Measurements from ENCODE around the gene PRR23E.

The PRR23E gene

DNA sequence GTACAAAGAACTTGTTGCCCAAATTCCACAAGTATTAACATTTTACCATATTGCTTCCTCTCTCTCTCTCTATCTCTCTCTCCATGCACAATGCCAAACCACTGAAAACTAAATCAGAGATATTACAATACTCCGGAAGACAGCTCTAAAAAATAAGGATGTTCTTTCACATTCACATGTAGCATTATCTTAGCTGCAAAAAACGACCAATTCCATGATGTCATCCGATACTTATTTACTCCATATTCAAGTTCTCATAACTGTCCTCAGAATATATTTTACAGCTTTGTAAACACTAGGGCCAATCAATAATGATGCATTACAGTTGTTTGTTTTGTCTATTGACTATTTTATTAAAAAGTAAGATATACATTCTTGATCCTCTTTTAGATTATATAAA, 7.7 kb upstream of the PRR23E start:
- no peak for DNase-seq (ENCODE audit: low spot score)

DNA sequence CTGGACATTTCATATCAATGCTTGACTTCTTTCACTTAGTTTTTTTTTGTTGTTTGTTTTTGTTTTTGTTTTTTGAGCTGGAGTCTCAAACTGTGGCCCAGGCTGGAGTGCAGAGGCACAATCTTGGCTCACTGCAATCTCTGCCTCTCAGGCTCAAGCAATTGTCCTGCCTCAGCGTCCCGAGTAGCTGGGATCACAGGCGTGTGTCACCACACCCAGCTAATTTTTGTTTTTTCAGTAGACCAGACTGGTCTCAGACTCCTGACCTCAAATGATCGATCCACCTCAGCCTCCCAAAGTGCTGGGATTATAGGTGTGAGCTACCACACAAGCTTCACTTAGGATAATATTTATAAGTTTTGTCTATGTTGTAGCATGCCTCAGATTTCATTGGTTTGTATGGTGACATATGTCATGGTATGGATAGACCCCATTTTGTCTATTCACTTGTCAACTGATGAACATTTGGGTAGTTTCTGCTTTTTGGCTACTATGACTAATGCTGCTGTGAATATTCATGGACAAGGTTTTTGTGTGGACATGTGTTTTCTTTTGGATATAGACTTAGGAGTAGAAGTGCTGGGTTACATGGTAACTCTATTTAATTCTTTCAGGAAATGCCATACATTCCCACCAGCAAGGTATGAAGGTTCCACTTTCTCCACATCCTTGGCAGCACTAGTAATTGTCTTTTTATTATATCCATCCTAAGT, 6.8 kb upstream of the PRR23E start:
- no peak for DNase-seq (ENCODE audit: low spot score)

DNA sequence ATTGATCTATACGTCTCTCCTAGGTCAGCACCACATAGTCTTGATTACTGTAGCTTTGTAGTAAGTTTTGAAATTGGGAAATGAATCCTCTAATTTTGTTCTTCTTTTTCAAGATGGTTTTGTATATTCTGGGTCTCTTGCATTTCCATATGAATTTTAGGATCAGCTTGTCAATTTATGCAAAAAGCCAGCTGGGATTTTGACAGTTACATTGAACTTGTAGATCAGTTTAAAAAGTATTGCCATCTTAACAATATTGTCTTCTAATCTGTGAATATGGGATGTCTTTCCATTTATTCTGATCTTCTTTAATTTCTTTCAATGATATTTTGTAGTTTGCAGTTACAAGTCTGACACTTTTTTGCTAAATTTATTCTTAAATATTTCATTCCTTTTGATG, 5.6 kb upstream of the PRR23E start:
- DNase-seq (ENCODE audit: low spot score), result no peak

DNA sequence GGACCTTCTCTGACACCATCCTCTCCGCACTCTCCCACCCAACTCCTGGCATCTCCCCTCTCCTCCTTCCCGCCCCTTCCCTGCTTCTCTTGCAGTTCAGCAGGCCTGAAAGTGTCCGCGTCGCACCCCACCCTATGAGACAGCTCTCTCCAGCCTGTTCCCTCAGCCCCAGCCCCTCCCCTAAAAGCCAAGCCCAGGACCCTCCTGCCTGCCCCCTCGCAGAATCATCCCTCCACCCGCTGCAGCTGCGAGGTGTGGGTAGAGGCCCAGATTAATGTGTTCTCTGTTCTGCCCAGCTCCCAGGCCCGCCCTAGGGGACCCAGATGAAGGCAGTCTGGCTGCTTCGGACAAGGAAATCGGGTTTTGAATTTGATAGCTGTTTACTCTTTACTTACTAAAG, 410 bp downstream of the PRR23E start:
- DNase-seq (ENCODE audit: low spot score), result no peak

DNA sequence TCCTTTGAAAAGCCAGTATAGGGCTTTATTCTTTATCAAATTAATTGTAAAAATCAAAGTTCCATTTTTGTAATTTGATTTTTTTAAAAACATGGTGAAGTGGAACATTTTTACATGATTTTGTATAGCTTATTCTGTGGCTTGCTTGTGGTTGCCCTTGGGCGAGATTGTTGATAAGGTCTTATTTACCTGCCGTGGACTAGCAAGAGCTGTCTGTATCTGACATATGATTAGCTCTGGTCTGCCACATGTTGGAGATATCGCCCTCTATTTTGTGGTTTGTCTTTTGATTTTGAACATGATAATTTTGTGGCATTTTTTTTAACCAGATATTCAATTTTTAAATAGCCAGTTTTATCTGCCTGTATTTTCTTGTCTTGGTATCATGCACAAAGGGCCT, 844 bp downstream of the PRR23E start:
- no peak for DNase-seq (ENCODE audit: low spot score)

DNA sequence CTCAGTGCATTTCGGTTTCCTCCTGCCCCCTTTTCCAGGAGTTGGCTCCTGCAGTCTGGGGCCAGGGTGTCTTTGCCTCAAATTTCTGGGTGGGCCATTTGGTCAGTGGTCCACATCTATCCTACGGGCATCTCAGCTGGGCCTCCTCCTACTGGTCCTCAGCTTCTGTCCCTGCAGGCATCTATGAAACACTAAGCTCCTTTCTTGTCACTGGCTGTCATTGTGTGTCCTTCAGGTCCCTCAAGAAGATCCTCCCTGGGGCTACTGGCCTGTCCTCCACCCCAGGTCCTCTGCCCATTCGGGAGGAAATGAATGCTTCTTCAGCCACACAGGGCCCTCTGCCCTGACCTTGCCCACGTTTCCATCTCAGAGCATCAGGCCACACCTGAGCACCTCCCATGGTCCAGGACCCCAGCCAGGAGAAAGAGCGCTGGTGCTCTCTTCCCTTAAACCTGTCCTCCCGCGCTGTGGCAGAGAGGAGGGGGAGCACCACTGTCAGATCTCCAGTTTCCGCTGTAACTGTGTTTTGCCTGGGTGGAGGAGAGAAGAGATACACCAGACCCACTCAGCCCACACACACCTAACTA, 1.8 kb downstream of the PRR23E start:
- DNase-seq (ENCODE audit: low spot score), result no peak

DNA sequence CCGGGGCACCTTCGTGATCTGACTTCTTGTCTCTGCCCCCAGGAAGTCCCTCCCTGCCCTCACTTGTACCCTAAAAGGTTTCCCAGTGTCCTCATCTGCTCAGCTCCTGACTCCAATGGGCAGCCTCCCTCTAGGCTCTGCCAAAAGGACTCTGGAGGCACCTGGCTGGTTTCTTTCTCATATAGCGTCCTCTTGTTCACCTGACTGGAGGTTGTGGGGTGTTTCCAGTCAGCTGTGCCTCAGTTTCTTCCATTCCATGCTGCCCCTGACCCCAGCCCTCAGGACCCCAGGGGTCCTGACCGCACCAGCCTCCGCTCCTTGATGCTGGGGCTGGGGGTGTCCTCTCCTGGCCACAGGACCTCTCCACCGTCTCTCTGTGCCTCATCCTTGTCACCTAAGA, 2.5 kb downstream of the PRR23E start:
- no peak for DNase-seq (ENCODE audit: low spot score)

DNA sequence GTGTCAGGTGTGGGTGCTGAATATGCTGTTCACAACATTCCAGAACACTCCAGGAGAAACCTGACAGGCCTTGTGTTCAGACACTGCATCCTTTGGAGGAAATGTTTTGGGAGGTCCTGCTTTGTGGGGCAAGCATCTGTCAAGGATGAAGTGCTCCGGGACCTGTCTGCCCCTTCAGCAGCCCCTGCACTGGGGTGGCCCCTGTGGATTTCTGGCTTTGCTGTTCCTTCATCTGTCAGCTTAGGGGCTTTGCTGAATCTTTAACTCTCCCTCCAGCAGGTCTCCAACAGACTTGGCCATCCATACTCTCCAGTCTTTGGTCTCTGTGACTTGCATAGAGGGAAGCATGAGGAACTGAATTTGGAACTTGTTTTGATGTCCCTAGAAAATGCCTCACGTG, 3.1 kb downstream of the PRR23E start:
- no peak for DNase-seq (ENCODE audit: low spot score)

DNA sequence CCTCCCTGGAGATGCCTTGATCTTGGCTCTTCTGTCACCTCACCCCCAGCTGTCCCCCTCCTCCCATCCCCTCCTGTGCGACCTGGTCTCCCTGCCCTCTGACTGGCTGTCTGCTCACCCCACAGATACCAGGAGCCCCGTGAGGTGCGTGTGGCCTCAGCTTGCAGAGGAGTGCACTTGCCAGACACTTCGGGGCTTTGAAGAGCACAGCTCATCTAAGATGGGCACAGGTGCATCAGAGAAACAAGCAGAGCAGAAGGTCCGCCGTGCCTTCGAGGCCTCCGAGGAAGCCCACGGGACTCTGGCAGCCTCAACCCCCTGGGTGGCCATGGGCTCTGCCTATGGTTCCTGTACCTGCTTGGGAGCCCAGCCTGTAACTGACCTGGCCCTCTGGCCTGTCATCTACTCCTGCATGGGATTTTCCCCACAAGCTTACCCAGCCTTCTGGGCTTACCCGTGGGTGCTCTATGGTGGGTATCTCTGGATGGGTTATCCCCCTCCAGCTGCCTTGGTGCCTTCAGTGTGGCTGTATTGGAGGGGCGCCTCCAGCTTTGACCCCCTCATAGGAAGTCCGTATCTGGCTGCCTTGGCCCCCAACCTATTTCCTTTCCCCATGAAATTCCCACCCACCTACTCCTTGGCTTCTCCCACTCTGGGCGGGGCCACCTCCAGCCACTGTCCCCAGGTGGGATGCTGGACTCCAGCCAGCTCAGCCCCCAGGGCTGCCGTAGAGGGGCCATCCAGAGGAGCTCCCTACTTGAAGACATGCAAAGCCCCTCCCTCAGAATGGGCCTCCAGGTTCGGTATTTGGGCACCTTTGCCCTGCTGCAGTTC, 3.8 kb downstream of the PRR23E start:
- no peak for DNase-seq (ENCODE audit: low spot score)

DNA sequence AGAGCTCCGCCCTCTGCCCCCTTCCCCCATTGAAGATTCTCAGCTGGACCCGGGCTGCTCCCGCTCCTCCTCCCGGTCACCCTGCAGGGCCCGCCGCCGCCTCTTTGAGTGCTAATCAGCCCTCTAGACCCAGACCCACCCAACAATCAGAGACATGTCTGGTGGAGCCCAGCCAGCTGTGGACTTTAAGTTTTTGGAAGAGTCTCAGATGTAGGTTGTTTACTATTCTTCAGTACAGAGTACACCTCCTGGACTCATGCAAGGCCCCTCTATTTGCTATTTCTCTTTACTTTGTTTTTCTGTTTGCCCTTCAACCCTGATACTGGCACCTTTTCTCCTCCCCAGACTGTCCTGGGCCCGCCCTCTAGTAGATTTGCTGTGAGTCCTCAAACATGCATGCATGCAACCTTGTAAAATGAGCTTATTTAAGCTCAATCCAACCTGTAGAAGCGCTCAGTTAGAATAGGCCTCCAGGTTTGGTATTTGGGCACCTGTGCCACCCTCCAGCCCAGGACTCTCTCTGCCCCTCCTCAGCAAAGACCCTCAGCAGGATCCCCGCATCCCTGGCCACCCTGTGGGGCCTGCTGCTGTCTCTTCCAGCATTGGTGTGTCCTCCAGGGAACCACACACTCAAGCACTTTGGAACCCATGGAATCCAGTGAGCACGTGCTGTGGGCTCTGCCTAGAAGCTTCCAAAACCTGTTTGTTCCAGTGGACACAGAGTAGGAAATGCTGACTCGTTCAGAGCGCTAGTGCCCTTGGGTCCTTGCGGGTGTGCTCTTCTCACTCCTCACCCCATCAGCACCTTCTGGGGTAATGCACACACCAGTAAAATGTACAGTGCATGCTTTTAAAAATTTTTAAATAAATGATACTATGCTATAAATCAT, 4.6 kb downstream of the PRR23E start:
- DNase-seq (ENCODE audit: low spot score), result no peak

DNA sequence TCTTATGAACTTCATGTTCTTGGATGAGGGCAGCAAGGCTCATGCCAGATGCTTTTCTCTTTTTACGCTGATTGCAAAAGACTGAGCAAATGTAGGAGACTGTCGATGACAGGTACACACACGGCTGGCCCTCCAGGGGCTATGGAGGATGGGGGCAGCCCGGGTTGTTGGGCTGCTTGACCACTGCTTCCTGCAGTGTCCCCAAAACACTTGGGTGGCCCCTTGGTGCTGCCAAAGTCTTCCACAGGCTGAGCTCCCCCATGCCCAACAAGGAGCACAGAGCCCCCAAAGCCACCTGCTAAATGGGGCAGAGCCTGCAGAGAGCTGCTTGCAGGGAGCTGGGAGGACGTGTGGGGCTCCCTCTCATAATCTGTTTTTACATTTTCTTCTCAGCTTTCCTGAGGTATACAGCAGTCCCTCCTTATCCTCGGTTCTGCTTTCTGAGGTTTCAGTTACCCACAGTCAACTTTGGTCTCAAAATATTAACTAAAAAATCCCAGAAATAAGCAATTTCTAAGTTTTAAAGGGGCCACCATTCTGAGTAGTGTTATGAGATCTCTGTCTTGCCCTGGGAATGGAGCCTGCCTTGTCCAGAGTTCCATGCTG, 7.3 kb downstream of the PRR23E start:
- no peak for DNase-seq (ENCODE audit: low spot score)

DNA sequence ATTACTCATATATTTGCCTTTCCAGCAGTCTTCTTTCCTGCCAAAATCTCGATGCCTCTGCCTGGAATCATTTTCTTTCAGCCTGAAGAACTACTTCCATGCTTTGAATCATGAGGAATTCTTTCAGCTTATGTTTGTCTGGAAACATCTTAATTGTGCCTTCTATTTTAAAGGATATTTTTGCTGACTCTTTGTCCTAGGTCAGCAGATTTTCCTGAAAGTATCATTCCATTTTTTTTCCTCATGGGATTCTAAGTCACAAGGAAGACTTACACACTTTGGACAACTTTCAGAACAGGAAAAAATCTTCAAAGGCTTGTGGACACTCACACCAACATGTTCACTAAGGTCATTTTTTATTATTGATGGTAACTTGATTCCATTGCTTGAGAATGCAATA, 10.1 kb downstream of the PRR23E start:
- DNase-seq (ENCODE audit: low spot score), result no peak

DNA sequence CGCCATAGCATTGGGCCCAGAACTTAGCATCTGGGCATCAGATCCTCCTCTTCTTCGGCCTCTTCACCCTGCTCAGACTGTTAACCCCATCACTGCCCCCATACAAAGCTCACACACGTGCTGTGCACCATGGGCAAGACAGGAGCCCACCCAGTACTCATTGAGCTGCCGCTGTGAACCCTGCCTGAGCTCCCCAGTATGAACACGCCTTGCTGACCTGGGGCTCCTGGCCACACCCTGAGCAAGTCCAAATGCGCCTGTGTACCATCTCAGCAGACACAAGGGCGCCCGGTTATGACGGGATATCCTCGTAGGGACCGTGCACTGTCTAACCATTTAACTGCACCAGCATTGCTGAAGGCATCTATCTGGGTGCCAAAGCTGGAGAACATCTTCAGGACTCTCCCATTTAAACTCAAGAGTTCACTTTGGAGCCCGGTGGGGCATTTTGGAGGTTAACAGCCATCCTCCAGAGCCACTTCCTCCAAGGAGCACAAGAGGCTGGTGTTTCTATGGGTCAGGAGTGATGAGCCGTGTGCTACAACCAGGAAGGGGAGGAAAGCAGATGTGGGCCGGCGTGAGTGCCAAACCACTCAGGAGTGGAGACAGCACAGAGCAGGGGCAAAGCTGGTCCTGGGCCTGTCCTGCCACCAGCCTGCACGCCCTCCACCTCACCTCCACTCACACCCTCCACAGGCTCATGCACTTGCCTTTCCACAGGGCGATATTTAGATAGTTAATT, 12.1 kb downstream of the PRR23E start:
- no peak for DNase-seq (ENCODE audit: low spot score)

DNA sequence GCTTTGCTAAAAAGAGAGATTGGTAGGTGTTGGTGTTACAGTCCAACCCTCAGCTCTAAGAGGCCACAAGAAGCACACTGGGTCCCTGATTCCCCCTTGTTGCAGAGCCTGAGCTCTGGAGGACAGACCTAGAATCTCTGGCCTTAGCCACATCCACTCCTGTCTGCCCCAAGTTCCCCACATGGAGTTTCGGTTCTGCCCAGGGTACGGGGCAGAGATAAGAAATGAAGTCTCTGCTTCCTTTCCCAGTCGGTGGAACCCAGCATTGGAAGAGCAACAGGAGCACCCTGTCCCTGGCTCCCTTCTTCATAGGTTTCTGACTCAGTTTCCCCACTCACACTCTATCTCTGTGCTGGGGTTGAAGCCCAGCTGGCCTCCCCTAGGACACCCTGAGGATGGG, 13.2 kb downstream of the PRR23E start:
- DNase-seq (ENCODE audit: low spot score), result no peak

DNA sequence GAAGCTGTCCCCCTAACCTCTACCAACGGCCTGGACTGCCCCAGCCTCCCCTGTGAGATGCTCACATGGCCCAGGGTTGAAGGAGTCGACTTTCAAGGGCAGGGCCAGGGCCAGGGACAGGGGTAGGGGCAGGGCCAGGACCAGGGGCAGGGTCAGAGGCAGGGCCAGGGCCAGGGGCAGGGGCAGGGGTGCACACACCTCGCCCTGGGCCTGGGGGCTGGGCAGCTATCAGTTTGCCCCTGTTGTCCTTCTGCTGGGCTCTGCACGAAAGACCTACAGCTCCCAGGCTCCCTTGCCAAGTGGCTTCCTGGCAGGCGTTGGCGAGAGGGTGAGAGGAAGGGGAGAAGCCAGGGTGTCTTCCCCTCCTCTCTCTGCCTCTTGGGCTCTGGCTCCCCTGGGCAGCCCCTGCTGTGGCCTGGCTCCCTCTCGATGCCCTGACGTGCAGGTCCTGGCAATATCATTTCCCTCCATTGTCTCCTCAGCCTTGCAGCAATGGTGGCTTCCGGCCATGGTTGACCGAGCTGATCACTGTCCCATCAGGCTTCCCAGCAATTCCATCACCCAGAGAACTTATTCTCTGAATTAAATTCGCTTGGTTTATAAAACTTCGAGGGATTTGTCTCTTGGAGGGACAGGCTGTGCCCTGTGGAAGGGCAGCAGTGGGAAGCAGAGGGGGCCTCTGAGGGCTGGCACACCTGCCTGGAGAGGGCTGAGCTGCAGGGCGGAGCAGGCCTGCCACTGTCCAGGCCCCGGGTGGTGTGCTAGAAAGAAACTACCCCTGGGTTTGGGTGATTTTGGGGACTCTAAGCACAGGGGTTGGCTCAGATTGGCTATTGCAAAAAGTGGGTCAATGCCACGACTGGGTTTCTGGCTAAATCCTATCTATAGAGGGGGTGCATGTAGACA, 13.9 kb downstream of the PRR23E start:
- DNase-seq (ENCODE audit: low spot score), result no peak

DNA sequence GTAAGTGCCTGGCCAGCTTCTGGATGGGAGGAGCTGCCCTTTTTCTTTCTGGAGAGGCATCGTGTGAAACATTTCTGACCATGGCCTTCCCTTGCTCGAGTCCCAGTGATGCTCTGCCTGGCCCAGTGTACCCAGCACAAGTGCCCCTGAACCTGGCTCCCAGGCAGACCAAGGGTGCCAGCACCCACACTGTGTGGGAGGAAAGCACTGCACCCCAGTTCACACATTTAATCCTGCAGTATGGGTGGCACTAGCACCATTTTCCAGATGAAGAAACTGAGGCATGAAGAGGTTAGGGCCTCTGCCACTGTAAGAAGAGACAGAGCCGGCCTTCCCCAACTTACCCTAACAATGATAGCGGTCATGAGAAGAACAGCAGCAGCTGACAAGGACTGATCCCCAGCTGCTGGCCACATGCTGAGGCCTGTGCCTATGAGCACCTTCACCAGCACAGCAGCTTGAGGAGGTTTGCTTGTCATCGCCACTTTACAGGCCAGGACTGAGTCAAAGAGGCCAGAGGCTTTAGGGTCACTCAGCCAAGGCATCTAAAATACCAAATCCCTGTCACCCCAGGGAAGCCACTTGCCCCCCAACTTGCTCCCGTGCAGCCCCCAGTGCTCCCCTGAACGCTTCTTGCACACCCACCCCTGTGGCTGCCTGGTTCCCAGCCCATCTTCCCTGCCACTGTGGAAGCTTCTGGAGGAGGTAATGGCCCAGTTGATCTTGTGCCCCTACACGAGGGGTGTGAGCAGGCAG, 15.0 kb downstream of the PRR23E start:
- no peak for DNase-seq (ENCODE audit: low spot score)

DNA sequence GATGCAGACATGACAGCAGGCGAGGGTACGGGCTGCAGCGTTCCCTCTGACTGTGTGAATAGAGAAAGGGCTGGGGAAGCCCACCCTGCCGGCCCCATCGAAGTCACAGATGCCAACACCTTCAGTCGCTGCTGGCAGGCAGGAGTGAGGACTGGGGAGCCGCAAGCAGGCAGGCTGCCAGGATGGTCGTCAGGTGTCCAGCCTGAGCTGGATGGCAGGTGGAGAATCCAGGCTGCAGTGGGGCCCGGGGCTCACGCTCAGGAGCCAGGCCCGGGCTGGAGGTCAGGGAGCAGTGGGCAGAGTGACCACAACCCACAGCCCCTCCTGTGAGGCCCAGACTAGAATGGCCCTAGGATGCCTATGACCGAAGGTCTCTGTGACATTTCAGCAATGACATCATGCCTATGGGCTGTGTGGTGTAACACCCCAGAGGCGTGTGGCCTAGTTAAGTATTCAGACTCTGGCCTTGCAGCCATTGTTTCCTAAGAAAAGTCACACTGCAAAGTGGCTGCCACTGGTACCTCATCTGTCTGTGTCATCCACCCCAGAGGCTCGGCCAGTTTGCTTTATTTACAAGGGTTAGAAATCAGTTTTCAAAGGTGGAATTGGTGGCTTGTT, 15.7 kb downstream of the PRR23E start:
- DNase-seq (ENCODE audit: low spot score), result no peak

DNA sequence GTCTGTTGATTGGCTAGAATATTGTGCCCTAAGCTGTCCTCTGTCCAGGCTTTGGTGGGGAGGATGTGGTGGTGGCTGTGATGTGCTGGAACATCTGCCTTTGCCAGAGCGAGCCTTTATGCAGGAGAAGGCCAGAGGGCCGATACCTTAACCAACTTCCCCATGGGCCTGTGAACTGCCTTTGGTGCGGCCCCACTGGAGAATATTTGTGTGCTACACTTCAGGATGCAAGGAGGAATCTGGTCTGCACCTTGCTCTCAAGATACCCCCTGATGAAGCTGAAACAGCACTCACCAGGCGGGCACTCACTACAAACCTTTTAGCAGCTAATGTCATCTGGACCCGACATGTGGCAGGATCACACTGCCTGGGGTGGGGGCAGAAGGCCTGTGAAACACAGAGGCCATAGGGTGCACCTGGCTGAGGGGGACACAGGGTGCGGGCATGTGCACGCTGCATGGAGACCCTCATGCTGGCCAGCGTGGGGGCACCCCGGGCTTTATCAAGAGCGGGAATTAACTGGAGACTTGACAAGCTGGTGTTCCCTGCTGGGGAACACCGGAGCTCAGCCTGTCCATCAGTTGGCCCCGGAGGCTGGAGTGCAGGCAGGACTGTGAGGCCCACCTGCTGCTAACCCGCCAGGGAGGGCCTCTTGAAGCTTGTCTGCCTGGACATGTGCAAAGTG, 16.4 kb downstream of the PRR23E start:
- no peak for DNase-seq (ENCODE audit: low spot score)
